Peyer's patch (tissue), 4 donors: Measurements from ENCODE around the gene KRT32.

Experiments used
- POLR2A ChIP-seq, 2 donors: fragments of 450-650 bp; IDR thresholded peaks; one replicate each; pipeline ENCODE4 v1.5.1; 2017; ENCODE audit warnings: antibody characterized with exemption in 2 of 2, mild to moderate bottlenecking in 2 of 2, moderate library complexity in 2 of 2
- TF ChIP-seq, protein P1 (sequence below), 6 experiments: fragments of 450-650 bp in 4 of 6; fragments of 200-600 bp in 2 of 6; sonication (generic) in 1 of 6; IDR thresholded peaks; one replicate each; pipeline ENCODE4 v1.5.1; 2017 to 2019; ENCODE audit warnings: antibody characterized with exemption in 6 of 6, mild to moderate bottlenecking in 3 of 6, moderate library complexity in 1 of 6

DNA sequence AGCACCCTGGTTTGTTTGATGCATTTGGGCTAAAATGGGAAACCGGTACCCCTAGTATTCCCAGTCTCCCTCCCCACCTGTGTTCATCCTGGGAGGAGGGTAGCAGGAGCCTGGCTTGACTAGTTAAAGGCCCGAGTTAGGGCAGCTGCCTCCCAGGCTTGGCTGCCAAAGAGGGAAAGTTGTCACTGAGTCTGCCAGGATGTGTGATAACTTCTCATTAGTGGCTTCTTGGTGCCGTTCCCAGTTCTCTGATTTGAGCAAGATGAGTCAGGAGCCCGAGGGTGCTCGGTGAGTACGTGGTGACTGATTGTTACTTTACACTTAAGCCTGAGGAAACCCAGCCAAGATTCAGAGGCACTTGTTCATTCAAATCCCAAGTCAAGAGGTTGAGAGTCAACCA is 2.5 kb downstream of the KRT32 start:
- TF ChIP-seq, protein P1, sequence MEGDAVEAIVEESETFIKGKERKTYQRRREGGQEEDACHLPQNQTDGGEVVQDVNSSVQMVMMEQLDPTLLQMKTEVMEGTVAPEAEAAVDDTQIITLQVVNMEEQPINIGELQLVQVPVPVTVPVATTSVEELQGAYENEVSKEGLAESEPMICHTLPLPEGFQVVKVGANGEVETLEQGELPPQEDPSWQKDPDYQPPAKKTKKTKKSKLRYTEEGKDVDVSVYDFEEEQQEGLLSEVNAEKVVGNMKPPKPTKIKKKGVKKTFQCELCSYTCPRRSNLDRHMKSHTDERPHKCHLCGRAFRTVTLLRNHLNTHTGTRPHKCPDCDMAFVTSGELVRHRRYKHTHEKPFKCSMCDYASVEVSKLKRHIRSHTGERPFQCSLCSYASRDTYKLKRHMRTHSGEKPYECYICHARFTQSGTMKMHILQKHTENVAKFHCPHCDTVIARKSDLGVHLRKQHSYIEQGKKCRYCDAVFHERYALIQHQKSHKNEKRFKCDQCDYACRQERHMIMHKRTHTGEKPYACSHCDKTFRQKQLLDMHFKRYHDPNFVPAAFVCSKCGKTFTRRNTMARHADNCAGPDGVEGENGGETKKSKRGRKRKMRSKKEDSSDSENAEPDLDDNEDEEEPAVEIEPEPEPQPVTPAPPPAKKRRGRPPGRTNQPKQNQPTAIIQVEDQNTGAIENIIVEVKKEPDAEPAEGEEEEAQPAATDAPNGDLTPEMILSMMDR (IDR thresholded peaks at IDR 0.05): no peak
- TF ChIP-seq POLR2A (IDR thresholded peaks at IDR 0.05): no peak
